GM04504 (cell line): ENCODE measurements around the gene COX7A2.
A peak's percentile ranks its signal among the peaks of the same experiment; 100 is the strongest.

ENCODE experiments used
- DNase-seq: peaks from one replicate; pipeline ENCODE4 v3.0.0-alpha.2; 2012; ENCODE audit warnings: low read depth

Gene COX7A2, protein sequence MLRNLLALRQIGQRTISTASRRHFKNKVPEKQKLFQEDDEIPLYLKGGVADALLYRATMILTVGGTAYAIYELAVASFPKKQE

DNA sequence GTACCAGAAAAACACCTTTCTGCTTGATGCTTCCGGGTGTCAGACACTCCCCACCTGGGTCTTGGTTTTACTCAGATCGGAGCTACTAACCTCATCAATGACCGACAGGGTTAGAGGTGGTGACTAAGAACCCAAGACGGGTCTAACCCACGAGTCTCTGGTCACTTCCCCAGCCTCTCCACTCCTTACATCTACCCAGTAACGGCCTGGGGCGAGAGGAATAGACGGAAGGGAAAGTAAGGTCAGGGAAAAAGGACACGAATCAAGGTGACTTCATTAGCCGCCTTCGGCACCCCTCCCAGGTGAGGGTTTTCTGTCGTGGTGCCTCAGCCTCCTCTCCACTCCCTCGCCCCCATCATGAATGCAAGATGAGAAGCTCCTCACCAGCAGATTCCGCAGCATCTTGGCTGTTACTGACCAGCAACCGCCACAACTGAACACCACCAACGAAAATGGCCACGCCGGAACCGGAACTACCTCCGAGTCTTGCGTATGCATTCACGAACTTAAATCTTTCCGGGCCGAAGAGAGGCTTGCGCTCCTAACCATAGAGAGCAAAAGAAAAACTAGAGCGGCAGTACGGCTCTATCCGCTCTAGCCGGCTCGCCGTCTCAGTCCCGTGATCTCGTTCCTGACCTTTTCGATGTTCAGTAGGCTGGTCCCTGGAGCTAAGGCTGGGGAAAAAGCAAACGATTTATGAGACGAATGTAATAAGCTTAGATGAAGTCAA is at the start of gene COX7A2:
TSS of gene COX7A2 (minus strand) at position 469 of the 730 bp plus-strand sequence. CDS start at position 402, 67 bp downstream.
- peak; percentile 92 for DNase-seq

DNA sequence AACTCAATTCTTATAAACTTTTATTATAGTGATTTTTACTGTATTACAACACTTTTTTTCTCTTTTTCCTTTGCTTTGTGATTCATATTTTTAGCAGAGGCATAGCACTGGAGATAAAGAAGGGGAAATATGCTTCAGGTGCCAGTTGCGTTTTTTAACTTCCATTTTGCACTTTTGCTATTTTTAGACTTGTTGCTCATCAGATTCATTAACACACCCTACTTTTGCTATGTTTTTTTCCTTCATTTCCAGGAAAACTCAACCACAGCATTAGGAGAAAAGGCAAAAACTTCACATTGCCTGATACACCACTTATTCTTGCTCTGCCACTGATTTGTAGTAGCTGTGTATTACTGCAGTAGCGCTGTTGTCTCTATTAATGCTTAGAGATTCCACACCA is 49.0 kb upstream of the COX7A2 start:
- no peak for DNase-seq

DNA sequence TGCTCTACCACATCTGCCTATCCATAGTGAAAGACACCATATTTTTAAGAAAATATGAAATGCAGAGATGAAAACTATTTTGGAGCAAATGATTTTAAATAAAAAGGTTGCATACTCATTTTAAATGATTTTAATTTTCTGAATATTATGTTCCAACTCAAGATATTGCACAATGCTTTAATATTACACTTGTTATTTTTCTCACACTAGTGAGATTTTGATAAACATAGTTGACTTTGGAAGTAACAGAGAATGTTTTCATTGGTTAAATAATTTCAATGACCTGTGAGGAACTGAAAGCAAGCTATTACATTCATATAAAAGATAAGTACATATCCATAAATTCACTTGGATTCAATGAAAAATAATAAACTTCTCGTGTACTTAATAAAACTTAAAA is 48.1 kb upstream of the COX7A2 start:
- DNase-seq, result no peak

DNA sequence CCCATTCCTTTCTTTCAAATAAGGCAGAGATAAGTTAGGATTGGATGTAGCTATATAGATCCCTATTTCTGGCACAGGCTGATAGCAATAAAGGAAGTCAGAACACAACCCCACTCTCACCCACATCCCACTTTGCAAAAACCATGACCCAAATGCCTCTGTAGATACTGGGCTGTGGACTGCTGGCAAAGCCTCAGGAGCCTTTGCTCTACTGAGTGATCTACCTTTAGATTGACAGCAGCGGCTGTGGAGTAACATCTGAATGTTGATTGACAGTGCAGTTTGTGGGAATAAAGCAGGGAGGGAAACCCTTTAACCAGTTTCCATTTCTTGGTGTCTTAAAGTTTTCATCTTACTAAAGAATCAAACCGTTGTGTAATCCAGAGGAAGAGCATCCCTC is 47.7 kb upstream of the COX7A2 start:
- DNase-seq, result no peak

DNA sequence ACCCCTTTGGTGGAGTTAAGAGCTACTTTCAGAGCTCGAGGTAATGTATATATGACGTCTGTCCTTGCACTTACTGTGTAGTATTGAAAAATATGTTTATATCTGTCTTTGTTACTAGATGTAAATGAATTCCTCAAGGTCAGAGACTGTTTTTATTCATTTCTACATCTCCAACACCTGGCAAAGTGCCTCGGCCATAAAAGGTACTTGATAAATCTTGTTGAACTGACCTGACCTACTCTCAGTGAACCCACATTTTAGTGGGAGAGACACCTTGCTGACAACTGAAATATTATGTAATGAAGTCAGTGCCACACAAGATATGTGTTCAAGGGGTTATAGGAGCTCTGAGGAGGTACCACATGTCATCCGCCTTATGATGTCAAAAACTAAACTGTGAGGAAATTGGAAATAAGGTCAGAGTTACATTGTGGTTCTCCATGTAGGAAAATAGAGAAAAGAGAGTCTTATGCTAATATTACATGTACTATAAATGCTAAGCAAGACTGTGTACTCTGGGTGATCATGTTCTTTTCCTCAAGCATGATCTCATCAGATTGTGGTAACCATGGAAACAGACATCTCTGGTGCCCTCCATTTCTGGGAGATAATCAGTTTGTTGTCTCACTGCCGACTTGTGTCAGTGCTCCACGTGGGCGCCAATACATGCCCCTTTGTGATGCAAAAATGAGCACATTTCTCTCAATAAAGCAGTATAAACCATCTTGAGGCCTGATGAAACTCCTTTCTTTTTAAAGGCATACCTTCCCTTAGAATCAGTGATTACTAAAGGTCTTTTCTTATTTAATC is 46.7 kb upstream of the COX7A2 start:
- DNase-seq, result no peak

DNA sequence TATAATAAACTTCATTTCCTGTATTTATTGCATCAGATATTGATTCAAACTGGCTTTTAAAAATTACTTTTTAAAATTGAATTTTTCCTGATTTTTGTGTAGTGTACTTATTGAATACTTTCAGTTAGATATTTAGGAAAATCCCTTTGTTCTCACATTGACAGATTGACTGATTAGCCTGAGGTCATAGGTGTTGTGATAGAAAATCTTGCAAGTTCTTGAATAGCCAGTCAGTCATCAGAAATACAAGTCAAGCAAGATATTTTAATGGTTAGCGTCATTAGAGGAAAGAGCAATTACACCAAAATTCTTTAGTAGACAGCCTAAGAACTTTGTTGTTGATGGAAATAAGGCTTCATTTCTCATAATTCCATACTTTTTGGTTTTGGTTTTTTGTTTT is 44.4 kb upstream of the COX7A2 start:
- DNase-seq, result no peak

DNA sequence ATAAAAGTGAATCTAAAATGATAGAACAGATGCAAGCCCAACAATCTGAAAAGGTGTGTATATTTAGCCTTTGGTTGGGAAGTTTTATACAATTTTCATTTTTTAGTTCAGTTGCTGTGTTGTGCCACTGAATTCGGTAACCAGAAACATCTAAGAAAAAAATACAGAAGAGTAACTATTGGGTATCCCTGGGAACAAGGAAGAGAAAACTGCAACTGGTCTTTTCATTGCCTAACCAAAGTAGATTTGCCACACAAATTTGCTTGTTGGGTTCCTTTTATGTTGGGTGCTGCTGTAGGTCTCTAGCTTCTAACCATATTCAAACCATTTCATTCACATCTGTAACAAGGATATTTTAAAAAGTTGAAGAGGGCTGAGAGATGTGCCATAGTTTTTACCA is 43.8 kb upstream of the COX7A2 start:
- no peak for DNase-seq

DNA sequence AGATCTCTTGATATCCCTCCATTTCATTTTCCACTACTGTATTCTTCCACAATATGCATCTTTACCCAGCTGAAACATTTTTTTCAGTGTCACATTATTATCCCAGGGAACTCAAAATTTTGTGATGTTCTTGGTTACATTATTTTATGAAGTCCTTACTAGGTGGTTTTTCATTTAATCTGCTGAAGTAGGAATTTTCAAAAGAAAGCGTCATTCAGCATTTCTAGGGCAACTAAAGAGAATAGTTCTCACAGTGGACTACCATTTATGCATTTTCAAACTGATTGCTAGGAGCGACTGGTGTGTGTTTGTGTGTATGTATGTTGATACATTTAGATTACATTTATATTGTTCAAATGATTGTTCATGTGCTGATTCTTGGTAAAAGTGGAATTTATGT is 43.4 kb upstream of the COX7A2 start:
- no peak for DNase-seq

DNA sequence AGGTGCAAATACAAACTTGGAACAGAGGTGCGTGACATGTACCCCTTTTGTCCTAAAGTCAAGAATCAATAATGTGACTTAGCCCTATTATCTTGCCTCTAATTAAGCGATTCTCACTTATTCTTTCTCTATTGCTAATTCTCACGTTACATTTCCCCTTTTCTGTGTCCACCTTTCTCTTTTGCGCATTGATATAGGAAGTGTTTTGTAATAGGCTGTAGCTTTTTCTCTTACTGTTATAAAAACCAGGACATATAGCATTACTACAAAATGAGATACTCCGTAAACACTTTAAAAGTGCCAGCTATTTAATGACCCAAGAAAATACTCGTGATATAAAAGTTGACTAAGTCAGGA is 41.7 kb upstream of the COX7A2 start:
- DNase-seq, result no peak

DNA sequence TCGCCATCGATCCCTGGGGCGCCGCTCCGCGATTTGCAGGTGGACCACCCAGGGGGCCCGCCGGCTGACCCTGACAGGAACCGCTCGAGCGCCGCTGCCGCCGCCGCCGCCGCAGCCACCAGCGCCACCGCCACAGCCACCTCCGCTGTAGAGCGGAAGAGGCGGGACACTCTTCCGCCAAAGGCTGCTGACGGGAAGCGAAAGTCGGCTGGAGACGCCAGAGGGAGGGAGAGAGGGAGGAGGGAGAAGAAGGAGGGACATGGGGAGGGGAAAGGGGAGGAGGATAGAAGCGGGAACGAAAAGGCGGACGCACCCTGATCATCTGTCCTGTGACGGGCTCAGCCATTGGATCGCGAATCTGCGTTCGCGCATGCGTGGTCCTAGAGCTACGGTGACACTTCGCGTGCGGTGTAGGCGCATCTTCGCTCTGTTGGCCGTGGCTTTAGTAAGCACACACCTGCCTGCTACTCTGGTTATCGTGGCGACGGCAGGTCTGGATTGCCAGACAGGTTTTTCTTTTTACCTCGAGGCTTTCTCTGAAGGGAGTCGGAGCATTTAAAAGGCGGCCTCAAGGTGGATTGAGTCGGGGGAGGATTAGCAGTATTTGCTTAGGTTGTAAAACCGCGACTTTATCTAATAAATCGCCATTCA is 41.2 kb upstream of the COX7A2 start, which contains the start of gene TMEM30A:
TSS of gene TMEM30A (minus strand) at position 161 of the 651 bp plus-strand sequence. CDS start at position 7, 154 bp downstream.
- peak; percentile 99 for DNase-seq

DNA sequence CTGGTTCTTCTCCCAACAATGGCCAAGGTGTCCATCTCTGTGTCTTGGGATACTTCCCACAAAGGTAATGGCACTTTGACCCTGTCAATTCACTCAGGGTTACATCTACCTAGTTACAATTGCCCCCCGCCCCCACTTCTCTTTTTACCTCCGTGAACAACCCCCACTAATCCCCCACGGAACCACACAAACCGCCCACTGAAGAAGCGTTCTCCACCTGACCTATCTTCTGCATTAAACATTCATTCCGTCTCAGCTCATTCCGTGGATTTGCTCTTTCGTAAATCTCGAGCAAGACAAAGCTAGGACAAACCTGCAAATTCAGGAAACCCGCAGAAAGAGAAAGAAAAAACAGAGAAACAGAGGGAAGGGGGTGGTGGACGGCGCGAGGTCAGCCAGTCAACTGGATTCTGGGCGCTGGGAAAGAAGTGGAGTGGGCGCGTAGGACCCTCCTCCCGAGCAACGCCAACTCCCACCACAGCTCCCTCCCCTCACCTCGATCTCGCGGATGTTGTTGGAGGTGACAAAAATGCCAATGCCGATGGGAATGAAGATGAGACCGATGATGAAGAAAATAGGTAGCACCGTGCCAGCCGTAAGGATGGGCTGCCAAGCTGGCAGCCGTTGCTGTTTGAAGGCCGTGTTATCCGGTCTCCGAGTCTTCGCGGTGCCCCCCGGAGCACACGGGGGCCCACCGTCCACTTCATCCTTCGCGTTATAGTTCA is 40.5 kb upstream of the COX7A2 start:
- peak; percentile 9 for DNase-seq

DNA sequence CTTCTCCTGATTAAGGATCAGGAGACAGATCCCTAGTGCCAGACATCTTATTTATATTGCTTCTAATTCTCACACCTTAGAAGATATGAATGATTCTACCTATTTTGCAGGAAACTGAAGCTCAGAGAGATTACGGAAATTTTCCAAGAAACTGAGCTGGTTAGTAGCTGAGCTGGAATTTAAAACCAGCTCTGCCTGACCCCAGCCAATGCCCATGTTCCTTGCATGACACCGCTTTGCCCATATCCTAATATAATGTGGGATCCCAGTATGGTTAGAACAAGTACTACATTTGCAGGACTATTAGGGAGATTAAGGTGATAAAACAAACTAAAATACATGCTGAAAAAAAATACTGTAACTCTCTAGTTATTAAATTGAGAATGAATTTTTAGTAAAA is 39.1 kb upstream of the COX7A2 start:
- DNase-seq, result no peak

DNA sequence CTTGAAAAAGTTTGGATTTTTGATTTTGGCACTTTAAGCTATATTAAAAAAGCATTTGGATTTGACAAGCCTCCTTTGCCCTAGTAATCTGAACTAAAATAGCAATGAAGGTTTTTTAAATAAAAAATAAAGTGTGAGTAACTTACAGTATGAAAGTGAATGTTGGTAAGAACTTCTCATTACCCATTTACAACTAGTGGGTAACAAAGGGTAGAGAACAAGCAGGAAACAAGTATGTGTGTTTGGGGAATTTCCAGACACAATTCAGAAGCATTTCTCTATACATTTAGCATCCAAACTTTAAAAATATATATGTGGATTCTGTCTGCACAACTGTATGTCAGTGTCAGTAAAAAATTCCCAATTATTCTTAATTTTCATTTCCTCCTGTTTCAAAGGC is 38.1 kb upstream of the COX7A2 start:
- no peak for DNase-seq

DNA sequence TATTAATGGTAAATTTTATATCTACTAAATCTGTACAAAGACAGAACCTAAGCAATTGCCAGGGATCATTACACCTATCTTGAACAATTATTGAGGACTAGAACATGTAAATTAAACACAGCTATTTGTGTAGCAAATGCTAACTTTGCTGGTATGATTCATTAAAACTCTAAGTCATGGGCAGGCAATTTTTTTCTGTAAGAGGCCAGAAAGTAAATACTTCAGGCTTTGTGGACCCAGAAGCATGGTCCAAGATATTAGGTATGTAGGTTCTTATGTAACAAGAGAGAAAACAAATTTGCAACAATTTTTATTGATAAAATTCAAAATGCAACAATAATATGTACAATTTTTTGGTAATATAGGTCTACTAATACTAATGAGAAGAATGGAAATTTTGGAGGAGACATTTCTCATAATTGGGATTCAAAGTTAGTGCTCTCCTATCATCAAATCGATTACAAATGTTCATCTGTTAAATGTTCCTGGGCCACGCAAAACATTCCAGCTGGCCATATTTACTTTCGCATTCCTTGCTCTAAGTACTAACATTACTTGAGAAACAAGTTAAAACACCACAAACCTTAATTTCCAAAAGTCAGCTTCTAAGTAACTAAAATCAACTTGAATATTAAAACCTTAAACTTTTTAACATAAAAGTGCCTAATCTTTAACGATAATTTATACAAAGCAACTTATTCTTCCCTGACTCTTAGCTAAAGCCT is 36.7 kb upstream of the COX7A2 start:
- no peak for DNase-seq

DNA sequence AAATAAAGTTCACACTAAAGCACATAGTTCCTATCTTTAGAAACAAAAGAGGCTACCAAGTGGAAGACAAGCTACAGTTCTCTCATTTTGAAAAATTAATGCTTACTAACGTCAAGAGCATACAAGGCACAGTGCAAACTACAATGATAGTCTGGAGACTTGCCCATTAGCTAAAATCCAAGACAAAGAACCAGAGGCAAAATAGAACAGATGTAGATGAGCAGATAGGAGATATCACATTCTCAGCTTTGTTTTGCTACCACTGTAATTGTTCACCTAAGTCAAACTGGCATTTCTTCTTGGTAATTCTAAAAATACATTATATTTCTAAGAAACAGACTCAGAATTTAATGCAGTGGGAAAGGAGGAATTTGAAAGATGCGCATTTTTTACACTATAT is 35.8 kb upstream of the COX7A2 start:
- no peak for DNase-seq

DNA sequence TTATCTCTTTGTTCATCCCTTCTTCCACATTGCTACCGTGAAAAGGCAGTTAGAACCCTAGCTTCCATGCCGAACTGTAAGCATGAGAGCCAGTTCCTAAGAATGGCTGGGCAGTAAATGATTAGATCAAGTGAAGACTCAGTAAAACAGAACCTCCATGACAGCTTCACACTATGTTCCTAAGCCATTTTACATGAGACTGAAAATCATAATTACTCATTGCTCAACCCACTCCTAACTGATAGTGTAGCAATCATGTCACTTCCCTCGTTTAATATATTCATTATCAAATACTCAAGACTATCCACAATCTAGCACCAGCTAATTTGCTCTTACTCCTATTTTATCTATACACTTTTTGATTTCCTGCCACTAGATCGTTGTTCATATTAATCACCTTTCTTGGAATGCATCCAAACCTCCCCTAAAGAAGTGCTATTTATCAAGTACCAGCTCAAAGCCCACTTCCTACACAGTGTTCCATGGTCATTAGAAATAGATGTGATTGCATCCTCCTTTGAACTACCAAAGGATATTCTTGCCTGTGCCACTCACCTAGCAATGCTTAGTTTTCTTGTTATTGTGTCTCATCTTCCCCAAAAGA is 35.0 kb upstream of the COX7A2 start:
- DNase-seq, result no peak

DNA sequence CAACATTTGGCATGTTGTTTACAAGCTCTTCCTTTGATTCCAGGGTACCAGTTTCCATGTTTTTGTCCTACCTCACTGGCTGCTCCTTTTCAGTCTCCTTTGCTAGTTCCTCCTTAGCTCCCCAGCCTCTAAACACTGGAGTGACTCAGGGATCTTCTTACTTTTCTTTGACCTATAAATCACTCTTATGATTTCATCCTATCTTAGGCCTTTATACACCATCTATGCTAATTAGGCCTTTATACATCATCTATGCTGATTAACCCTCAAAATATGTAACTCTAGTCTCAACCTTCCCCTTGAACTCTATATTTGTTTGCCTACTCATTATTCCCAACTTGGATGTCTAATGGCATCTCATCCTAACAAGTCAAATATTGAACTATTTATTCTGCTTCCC is 31.5 kb upstream of the COX7A2 start:
- DNase-seq, result peak; percentile 62

DNA sequence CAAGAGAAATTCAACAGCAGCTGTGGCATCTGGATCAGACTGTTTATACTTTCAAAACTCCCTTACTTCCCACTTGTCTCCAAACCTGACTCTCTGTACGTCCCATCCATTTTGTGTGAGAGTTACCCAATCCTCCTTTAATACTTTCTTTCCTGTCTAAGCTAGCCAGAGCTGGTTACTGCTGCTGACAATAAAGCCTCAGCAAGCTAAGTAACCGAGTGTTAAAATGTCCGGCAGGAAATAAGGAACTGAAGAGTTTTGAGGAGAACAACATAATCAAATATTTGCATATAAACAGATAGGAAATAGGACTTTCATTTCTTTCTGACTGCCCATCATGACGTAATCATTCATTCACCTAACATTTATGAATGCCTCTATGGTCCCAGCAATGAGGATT is 29.4 kb upstream of the COX7A2 start:
- no peak for DNase-seq

DNA sequence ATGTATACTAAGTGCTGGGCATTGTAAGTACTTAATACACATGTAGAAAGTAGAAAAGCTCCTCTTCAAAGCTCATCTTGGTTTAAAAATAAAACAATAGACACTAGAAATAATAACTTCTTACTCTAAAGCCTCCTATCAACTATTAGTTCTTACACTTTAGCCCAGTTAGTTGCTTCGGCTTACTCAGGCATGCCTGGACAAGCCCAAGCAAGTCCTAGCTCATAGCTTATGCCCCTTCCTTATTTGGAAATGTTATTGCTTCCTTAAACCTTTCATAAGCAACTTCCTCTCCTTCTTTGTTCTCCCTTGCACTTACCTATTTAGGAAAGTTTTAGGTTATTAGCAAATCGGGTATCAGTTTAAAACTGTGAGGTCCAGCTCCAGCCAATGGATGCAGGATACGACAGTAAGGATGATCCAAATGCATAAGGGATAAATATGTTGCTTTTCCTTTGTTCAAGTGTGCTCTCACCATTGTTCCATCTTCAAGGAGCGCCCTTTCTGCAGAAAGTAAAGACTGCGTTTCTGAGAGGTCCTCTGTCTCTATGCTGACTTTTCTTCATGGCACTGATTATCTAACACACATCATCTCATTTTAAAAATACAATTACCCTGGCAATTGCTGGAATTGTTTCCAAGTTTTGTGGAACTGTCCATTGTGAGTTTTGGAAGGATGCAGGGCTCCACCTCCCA is 28.7 kb upstream of the COX7A2 start:
- no peak for DNase-seq

DNA sequence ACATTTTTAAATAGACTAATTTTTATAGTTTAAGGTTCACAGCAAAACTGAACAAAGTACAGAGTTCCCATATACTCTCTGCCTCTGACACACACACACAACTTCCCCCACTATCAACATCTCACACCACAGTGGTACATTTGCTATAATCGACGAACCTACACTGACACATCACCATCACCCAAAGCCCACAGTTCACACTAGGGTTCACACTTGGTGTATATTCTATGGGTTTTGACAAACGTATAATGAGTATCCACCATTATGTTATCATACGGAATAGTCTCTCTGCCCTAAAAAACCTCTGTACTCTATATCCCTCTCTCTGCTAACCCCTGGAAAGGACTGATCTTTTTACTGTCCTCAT is 25.4 kb upstream of the COX7A2 start:
- no peak for DNase-seq
